AML-193 (cell line): ENCODE results near the gene SACS.
A peak's percentile ranks its signal among the peaks of the same experiment; 100 is the strongest.
"Not testable (repeated sequence)": the region's sequence is repeated elsewhere in the genome, so short reads cannot be mapped to it uniquely, and the experiment has no call there.

Experiments used
- DNase-seq, 2 experiments: peaks; one replicate each; lab custom pipeline; 2025; lab: John Stamatoyannopoulos, UW

The SACS gene

DNA sequence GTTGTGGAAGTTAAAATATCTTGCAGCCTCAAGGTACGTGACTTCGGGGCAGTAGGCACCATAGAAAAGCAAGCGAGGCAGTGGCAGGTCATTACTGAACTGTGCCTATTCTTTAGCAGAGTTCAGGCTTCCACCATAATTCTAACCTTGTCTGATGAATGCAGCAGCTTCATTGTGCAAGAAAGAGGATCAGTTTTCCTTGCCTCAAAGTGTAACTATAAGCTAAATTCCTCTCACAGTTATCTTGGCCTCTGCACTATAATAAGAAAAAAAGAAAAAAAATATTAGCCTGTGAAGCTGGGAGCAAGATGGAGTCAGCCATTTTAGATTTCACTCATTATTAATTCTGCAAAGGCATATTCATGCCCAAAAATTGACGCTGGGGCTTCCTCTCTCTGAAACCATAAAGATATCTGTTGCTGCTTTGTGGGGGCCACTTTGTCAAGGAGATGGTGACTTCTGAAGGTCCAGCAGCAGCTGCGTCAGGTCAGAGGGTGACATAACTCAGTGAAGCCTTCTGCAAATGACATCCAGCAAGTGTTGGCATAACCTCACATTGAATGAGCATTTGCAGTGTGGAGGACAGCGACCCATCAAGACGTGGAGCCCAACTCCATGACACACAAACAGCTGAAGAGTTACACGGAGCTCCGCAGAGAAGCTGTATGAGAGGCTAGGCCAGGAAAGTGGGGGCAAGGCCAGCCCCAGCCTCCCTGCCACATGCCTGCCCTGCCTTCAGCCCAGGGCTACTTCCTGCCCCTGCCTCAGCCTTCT lies 23.1 kb upstream of the SACS start:
- DNase-seq = no peak

DNA sequence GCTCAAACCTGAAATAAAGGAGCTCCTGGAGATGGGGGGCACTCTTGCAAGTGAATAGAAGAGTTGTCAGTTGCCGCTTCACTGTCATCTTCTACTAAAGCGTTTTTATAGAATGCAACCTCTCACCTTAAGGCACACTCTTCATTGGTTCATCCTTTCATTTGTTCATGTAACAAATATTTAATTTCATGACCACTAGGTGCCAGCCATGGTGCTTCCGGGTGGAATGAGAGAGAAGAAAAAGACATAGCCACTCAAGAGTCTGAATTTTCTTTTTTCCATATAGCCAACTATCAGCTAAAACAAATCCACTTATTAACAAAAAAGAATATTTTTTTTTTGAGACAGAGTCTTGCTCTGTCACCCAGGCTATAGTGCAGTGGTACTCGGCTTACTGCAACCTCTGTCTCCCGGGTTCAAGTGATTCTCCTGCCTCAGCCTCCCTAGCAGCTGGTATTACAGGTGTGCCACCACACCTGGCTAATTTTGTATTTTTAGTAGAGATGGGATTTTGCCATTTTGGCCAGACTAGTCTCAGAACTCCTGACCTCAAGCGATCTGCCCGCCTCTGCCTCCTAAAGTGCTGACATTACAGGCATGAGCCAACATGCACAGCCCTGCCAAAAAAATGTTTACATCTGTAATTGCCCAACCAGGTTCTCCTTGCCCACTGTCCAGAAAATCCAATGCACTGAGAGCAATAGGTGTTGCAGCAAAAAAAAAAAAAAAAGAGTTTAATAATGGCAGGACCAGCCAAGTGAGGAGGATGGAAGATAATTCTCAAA lies 22.1 kb upstream of the SACS start:
- DNase-seq = peak in 1 of 2 experiments; percentile 29

- DNase-seq = no peak
Observed at GRCh38 chr13:23453132-23453531, 19.6 kb upstream of the SACS start.

DNA sequence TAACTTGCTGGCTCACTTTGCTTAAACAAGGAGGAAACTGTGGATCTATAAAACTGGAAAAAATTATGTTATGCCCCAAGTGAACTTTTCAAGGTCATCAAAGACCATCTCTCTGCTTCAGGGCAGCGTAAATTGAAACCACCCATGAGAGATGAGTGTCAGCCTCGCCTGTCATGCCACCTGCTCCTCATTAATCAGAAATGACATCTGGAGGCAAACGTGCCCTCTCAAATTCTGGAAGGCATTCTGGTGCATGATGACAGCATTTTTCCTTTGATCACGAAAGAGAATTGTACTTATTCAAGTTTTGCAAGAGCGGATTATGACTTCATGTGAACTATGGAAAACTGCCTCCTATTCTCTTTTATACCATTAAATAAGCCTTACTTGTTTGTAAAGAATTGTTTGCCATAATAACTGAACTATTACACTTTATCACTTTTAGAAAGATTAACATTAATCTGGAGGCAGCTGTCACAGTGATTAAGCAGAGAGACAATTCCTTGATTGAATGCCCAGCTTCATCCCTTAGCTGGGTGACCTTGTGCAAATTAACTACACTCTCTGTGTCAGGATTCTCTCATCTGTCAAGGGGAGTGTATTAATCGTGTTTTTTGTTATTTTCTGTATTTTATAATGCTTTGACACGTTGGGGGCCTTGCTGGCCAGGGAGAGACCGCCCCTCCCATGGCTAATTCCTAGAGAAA lies 17.0 kb upstream of the SACS start:
- no peak for DNase-seq

GRCh38 chr13:23449398-23450162 lies 16.1 kb upstream of the SACS start:
- no peak for DNase-seq

- no peak for DNase-seq
Observed at GRCh38 chr13:23447927-23448326, 14.4 kb upstream of the SACS start.

DNA sequence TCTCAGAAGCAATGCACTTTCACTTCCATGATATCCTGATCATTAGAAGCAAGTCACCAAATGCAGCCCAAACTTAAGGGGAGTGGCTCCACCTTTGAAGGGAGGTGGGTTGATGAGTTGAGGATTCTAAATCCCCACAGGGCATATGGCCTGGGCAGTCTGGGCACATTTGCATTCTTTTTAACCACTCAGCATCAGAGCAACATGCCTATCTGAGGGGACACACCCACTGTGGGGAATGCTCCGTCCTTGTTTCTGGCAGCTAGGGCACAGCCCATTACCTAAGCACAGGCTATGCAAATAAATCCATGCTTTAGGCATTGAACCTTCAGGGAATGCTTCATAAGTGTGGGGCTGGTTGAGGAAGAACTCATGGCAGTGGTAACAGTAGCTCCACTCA lies 12.3 kb upstream of the SACS start:
- DNase-seq = no peak

DNA sequence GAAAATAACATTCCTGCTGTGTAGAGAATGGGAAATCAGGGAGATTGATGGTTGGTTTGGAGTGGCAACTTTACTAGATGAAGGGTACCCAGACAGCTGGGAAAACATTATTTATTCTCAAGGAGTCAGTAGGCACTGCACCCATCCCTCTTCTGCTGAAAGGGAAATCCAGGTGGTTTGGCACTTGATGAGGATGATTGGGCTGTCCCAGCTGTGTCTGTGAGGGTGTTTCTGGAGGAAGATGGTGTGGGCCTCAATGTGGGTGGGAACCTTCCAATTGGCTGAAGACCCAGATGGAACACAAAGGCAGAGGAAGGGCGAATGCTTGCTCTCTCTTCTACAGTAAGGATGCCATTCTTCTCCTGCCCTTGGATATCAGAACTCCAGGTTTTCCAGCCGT lies 10.4 kb upstream of the SACS start:
- DNase-seq = no peak

DNA sequence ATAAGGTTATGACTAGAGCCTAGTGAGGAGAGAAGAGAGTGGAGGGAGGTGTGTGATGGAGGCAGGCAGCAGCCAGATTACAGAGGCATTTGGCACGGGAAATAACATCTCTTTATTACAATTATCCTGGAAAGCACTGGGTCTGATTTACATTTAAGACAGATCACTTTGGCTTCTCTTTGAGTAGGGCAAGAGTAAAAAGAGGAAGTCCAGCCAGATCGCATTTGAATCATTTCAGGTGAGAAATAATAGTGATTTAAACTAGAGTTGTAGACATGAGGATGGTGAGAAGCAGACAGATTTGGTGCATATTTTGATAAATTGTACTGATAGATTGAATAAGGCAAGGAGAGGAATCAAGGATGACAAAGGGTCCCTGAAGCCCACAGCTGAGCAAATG lies 9.6 kb upstream of the SACS start:
- DNase-seq = no peak

DNA sequence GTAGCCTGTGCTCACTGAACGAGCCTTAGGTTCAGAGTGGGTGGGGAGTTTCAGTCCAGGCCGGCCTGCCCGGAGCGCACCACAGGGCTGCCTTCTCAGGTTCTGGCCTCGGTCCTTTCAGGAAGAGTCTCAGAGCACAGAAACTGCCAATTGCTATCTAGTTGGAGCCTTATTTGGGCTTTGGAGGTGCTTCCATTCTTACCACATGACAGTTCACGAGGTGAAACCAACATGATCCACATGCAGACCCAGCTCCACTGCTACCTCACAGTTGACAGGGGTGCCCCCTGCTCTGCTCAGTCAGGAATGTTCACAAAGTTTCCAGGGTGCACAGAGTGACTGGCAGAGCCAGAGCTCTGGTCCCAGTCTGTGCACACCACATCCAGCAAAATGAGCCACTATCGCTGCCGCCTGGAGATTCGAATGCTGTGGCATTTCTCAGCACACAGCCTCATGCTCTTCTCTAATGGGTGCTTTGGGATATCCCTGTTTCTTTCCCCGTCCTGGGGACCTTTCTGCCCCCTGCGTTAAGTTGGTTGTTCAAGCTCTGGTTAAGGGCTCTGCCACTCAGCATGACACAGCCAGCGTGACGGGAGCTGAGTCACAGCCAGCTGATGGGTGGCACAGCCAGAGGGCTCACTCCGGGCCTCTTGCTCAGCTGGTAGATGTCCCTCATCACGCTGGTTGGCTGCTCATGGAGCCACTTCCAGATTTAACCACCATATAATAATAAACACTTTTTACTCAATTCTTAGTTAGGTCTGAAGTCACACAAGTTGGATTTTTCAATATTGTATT lies 7.5 kb upstream of the SACS start:
- DNase-seq = no peak

GRCh38 chr13:23440324-23440723 lies 6.8 kb upstream of the SACS start:
- DNase-seq = not testable (repeated sequence)

- DNase-seq = no peak
Observed at GRCh38 chr13:23437916-23438315, 4.4 kb upstream of the SACS start.

- DNase-seq = no peak
Observed at GRCh38 chr13:23436680-23437079, 3.2 kb upstream of the SACS start.

DNA sequence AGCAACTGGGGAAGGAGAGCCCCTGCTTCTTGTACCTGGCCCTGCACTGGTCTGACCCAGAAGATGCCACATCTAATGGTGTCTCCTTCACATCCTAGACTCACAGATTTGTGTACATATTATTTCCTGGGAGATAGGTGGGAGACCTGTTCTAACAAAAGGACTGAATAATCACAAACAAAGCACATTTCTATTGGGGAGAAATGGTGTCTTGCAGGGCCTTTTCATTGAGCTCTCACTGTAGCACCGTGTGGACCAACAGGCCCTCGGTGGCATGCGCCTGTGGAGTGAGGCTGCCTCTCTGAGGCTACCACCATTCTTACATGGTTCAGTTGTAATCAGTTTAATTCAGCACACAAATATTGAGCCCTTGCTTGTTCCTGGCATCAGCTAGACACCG lies 989 bp upstream of the SACS start:
- DNase-seq = no peak

GRCh38 chr13:23432626-23433025 lies 876 bp downstream of the SACS start:
- DNase-seq = no peak

- DNase-seq = no peak
Observed at GRCh38 chr13:23430664-23431063, 2.8 kb downstream of the SACS start.

- no peak for DNase-seq
Observed at GRCh38 chr13:23427881-23428528, 5.5 kb downstream of the SACS start.

DNA sequence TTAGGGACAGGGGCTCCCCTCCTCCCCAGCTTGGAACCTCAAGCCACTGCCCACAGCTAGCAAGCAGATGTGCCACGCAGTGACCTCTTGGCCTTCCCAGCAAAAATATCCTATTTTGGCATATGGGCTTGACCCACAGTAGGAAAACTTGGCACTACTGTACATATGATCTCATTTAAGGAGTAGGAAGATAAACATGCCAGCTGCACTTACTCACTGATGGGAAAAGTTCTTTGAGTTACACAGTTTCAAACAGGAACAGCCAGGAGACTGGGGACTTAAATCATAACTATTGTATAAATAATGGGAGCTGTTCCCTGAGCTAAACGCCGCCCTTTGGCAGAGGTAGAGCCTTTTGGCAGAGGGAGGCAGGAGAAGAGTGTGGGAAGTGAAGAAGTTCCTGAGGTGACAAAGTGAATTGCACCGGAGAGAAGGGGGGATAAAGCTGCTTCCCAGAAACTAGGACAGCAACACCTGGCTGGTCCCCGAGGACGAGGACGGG lies 6.1 kb downstream of the SACS start:
- DNase-seq = no peak

DNA sequence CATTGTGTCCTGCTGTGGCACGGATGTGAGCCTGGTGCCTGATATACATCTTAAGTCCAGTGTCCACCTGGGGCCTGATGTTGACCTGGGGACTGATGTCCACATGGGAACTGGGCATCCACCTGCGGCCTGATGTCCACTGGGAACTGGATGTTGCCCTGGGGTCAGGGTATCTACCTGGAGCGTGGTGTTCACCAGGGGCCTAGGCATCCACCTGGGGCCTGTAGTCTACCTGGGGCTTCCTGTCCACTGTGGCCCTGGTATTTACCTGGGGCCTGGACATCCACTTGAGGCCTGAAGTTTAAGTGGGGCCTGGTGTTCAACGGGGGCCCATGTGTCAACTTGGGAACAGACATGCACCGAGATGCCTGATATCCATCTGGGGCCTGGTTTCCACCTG lies 11.9 kb downstream of the SACS start:
- DNase-seq = no peak
